Adipose tissue (tissue), 3 donors: ENCODE data around the gene GRB7. TPM values are rescaled to one million over a fixed set of nuclear protein-coding genes. Genes with fewer than 3 reads are reported as not detected.
A peak's percentile ranks its signal among the peaks of the same experiment; 100 is the strongest.
"Not testable (repeated sequence)": the region's sequence is repeated elsewhere in the genome, so short reads cannot be mapped to it uniquely, and the experiment has no call there.

Experiments
- H3K27ac ChIP-seq: one replicate; pipeline ENCODE4 v1.5.1; 2013; ENCODE audit warnings: low read depth, low read length
- WGBS, 3 donors: extraction: QIAGEN DNeasy Blood & Tissue Kit; methylation state at CpG; one replicate each; pipeline ENCODE4 v1.1.7; 2013; 5-methylcytosine and 5-hydroxymethylcytosine counted together
- polyA plus RNA-seq, 3 donors: library from polyadenylated mRNA; stranded (reverse); fragments of 200-250 nt; gene quantifications; one replicate each; pipeline ENCODE4 v1.2.3, GENCODE V29; 2013
- donor health status: healthy with polysubstance abuse.
- donor health status: Bipolar disorder and iron deficiency.
- donor health status: healthy.

The GRB7 gene
- polyA plus RNA-seq, 3 donors = 0.34 to 29.6 (median 2.8) TPM

DNA sequence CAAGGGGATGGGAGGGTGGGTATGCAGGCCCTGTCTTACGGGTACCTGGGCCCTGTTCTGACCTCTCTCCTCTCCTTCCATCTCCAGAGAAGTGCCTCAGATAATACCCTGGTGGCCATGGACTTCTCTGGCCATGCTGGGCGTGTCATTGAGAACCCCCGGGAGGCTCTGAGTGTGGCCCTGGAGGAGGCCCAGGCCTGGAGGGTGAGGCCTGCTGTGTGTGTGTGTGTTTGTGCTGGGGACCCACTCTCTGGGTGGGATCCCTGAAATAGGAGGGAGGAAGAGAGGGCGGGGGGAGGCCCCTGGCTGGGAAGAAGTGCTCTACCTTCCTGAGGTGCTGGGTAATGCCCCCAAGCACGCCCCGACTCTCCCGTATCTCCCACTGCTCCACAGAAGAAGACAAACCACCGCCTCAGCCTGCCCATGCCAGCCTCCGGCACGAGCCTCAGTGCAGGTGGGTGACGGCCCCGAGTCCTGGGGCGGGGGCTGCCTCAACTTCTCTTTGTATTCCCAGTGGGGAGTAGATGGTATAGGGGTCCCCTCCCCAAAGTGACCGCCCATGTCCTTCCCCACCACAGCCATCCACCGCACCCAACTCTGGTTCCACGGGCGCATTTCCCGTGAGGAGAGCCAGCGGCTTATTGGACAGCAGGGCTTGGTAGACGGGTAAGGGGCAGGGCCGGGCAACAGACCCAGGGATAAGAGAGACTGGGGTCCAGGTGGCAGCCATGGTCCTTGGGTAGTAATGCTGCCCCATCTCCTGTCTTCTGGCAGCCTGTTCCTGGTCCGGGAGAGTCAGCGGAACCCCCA, 7.8 kb downstream of the GRB7 start:
- 95 to 96% (median 95%) methylated on average over 23 of the region's 23 CpGs for WGBS, 3 donors
- H3K27ac ChIP-seq = no peak overlapping the region

DNA sequence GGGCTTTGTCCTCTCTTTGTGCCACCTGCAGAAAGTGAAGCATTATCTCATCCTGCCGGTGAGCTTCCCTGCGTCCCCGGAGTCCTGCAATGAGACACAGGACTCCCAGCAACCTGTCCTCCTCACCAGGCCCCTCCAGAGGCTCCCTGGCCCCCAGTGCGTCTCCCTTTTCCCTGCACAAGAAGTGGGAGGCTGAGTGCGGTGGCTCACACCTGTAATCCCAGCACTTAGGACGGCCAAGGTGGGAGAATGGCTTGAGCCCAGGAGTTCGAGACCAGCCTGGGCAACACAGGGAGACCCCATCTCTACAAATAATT, 8.4 kb downstream of the GRB7 start:
- 86 to 97% (median 94%) methylated on average over 7 of the region's 7 CpGs for whole genome bisulfite sequencing, 3 donors
- H3K27ac ChIP-seq = no peak overlapping the region

DNA sequence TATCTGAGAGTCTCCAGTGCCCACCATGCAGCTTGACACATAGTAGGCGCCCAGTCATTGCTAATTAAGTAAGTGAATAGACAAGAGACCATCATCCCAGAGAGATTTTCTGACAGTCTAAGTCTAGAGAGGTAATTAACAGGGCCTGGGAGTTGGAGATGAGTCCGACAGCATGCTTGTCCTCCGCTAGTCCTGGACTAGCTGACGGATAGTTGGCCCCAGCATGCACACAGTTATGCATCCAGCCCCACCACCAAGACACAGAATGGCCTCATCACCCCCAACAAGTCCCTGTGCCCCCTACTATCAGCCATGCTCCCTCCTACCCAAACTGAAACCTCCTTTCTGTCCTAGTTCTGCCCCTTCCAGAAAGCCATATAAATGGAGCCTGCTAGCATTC, 10.0 kb downstream of the GRB7 start:
- 91 to 99% (median 92%) methylated on average over 4 of the region's 4 CpGs for WGBS, 3 donors
- no peak overlapping the region for H3K27ac ChIP-seq

DNA sequence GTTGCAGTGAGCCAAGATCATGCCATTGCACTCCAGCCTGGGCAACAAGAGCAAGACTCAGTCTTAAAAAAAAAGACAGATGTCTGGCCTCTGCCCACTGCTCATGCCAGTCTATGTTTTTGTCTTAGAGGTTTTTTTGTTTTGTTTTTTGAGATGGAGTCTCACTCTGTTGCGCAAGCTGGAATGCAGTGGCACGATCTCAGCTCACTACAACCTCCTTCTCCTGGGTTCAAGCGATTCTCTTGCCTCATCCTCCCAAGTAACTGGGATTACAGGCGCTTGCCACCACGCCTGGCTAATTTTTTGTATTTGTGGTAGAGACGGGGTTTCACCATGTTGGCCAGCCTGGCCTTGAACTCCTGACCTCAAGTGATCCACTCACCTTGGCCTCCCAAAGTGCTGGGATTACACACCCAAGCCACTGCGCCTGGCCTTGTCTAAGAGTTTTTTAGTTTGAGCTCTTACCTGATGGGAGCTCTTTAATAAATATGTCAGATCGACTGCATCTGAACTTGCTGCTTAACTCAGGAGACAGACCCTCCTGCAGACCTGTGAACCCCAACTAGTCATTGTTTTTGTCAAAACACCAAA, 10.8 kb downstream of the GRB7 start:
- not testable (repeated sequence) for H3K27ac ChIP-seq
- 89 to 93% (median 92%) methylated on average over 8 of the region's 8 CpGs for WGBS, 3 donors

DNA sequence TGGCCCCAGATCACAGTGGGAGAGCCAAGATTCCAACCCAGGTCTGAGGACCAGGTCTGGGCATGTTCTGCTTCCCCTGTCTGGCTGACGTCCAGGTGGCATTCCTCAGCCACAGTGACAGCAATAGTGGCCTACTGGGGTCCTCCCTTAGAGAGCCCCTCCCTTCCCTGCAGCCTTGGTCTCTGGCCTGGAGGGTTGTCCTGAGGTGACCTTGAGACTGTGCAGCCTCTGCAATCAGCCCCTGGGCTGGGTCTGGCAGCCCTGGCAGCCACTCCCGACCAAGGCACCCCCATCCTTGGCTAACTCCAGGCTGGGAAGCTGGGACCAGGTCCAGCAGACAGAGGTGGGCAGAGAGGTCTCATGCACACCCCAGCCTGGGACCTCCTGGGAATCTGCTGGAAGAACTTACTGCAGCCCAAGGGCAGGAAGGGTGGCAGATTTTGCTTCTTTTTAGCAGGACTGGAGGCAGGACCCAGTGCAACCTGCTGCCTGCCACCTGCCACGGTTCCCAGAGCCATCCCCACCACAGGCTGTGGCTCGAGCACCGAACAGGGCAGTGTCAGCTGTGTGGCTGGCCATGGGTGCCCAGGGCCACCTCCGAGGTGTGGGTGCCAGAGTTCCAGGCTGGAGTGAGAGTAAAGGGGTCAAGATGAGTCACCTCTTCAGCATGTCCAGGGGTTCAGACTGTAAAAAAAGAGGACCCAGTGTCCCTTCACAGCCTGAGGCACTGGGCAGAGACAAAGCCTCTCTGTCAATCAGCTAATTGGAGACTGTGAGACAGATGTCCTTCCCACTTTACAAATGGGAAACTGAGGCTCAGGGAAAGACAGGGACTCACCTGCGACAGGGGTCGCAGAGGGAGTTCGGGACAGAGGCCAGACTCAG, 12.6 kb downstream of the GRB7 start:
- 22 to 75% (median 72%) methylated on average over 9 of the region's 9 CpGs for WGBS, 3 donors
- no peak overlapping the region for H3K27ac ChIP-seq

DNA sequence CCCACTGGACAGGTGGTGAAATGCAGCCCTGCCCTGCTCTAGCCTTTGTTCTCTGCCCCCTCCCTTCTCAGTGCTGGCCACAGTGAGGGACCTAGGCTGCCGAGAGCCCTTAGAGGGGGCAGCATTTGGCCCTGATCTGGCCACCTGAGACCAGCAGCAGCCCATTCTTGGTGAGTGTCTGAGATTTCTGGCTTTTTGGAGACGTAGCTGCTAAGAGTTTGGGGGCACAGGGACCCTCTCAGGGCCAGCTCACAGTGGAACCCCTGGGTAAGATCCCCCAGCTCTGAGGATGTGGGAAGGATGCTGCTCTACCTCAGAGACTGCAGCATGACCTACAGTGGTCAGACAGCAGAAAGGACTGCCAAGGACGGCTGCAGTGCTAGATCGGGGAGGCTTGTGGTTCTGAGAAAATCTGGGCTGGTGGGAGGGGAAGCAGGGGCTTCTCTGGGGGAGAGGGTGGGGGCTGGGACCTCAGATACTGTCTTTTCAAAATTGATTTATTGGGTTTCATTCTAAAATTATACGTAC, 13.3 kb downstream of the GRB7 start:
- no peak overlapping the region for H3K27ac ChIP-seq
- 60 to 69% (median 61%) methylated on average over 5 of the region's 5 CpGs for WGBS, 3 donors

DNA sequence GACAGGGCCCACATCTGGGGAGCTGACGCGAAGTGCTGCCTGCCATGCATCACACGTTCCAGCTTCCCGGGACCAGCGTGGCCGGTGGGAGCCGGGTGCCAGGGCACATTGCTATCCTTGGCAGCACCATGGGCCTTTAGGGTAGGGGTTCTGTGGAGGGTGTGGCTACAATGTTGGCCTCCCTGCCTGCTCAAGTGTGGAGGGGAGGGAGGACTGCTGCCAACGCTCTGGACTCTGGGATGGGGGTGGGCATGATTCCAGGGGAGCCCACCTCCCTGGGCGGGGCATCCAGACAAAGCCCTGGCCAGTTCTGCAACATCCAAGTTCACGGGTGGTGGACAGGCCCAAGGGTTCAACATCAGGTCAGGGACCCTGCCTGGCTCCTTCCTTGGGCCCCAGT, 13.9 kb downstream of the GRB7 start:
- WGBS, 3 donors = 49 to 57% (median 52%) methylated on average over 10 of the region's 10 CpGs
- no peak overlapping the region for H3K27ac ChIP-seq

DNA sequence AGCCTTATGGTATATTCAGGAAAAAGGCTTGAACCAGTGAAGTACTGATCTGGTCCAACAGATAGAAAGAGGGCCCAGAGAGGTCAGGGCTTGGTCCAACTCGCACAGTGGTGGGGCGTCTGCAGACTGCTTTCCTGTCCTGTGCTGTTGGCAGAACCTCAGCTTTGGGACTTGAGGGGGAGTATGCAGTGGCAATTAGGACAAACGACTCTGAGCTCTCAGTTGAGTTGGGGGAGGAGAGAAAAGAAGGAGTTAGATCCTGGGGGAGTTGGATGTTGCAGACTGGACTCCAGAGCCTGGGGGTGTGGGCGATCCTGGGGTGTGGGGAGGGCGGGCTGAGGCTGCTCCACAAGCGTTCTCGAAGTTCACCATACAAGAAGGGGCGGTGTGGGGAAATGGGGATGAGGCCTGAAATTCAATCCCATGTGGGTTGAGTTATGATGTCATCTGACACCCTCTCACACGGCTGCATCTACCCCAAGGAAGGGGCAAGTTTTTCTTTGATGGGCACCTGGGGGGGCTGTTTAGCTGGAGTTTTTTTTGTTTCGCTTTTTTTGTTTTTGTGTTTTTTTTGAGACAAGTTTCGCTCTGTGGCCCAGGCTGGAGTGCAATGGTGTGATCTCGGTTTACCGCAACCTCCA, 14.6 kb downstream of the GRB7 start:
- 75 to 84% (median 79%) methylated on average over 13 of the region's 13 CpGs for whole genome bisulfite sequencing, 3 donors

DNA sequence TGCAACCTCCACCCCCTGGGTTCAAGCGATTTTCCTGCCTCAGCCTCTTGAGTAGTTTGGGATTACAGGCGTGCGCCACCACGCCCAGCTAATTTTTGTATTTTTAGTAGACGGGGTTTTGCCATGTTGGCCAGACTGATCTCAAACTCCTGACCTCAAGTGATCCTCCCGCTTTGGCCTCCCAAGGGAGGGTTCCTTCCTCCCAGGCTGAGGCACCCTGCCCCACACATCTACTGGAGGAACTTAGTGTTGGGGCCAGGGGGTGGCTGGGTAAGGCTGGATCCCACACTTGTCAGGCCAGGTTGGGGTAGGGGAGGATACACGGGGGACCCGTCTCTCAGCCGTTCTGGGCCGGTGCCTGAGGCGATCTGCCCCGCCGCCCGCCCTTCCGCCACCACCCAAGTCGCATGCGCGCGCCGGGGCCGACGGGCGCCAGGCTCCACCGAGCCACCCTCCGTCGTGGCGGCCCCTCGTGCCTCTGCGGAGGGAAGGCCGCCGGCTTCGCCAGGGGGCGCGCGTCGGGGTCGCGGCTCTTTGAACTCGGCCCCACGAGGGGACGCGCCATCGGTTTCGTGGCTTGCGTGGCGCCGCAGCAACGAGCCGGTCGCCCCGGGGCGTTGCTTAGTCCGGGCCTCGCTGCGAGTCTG, 15.9 kb downstream of the GRB7 start:
- H3K27ac ChIP-seq = peak overlapping the region; percentile 48
- WGBS, 3 donors = 3 to 9% (median 4%) methylated on average over 54 to 55 of the region's 55 CpGs

More for the DNA sequence above, 14.6 kb downstream of the GRB7 start:
- no peak overlapping the region for H3K27ac ChIP-seq

DNA sequence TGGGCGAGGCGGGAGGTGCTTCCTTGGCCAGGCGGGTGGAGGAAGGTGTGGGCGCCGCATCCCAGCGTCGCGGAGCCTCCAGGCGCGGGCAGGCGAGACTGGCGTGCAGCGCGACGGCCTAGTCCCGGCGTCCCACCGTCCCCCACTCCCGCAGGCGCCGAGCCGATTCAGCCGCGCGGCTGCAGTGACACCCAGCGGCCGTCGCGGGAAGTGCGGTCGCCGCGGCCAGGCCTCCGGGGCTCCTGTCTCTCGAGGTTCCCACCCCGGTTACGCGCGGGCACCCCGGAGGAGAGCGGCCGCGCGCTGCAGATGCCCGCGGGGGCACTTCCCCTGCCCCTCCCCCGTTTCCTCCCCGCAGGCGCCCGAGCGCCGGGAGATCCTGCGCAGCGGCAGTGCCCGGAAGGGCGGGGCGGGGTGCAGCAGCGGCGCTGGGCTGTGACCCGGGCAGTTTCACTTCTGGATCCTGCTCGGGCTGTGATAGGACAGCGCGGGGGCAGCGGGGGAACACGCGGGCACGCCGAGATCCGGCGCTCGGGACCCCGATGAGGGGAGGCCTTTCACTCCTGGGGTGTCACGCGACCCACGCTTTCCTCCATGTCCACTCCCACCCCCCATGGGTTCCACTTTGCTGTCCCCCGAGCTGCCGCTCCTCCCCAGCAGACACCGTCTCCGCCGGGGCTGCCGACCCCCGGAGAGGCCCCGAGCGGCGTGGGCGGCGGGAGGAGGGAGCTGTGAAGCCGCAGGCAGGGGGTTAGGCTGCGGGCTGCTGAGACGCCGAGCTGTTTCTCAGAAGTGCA, 16.6 kb downstream of the GRB7 start:
- 0% methylated on average over 44 to 91 of the region's 91 CpGs for WGBS, 3 donors
- peak overlapping the region; percentile 48 for H3K27ac ChIP-seq

DNA sequence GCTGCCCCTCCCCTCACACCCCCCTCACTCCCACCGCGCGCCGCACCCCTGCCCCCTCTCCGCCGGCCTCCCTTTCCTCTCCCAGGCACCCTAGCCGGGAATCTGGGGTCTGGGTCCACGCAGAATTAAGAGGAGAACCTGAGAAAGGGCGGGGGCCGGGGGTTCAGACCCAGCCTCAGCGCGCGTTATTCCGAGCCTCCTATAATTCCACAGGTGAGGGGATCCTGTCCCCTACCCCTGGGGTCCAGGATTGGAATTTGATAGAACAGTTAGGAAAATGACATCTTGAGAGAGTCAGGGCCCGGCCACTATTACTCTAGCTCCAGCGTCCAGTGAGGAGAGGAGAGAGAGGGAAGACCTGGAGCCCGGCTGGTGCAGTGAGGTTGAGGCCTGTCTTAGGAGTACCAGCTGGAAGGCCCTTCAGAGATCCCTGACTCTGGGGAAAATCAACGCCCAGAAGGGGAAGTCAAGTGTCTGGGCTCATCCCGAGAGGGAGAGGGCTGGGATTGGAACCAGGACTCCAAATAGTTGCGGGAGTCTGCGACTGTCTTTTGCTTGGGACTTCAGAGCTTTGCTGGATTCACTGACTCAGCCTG, 17.3 kb downstream of the GRB7 start:
- WGBS, 3 donors = 34 to 41% (median 39%) methylated on average over 18 to 20 of the region's 21 CpGs
- peak overlapping the region; percentile 48 for H3K27ac ChIP-seq

DNA sequence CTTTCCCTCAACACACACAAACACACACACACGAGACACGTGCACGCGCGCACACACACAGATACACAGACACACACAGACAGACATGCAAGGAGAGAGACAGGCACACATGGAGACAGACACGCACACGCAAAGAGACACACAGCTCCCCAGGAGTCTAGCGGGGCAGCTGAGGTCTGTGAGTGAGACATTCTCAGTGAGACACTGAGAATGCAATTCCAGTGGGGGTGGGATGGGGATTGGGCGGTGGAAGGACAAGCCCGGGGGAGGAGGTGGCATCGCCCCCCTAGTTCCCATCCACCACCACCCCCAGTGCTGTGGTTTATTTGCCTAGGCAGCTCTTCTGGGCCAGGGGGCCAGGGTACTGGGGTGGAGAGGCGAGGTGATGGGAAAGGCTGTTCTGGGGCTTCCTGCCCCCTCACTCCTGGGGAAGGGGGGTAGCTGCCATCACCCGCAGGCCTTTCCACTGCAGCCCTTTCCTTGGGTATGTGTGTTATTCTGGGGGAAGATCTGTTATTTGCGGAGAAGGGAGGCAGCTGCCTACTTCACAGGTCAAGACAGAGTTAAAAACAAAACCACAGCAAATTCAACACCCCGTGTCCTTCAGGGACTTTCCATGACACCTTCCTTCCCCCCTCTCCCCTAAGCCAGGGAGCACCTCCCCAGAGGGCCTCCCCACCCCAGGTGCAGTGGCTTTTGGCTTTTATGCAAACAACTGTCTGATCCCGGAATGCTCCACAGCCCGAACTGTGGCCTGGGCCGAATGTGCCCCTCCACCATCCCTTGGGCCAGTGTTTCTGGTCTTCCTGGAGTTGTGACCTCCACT, 18.0 kb downstream of the GRB7 start:
- 58 to 63% (median 61%) methylated on average over 18 of the region's 18 CpGs for WGBS, 3 donors
- H3K27ac ChIP-seq = no peak overlapping the region

DNA sequence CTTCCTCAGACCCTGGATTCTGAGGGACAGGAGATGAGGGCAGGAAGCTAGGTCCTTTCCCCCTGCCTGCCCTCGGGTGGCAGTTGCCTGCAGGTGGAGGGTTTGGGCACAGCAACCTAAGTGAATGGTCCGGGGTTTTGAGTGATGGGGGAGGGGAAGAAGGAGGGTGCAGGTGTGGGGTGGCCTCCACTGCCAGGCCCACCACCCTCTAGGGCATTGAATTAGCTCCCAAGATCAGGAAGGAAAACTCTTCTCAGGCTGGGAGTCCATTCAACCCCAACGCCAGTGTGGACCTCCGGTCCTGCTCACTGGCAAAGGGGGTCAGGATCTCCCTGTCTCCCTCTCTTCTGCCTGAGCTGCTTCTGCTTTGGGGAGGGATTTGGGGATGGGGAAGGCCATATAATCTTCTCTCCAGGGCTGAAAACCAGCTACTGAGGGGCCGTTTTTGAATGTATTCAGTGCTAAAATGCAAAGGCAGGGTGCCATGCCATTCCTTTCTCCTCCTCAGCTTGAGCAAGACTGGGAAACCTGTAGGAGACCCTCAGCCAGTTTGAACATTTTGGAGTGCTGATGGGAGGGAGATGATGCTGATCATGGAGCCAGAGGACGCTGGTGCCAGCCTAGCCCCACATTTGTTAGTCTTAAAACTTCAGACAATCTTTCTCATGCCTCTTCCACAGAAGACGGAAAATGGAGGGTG, 18.8 kb downstream of the GRB7 start:
- 51 to 68% (median 60%) methylated on average over 7 of the region's 7 CpGs for WGBS, 3 donors
- H3K27ac ChIP-seq = no peak overlapping the region

DNA sequence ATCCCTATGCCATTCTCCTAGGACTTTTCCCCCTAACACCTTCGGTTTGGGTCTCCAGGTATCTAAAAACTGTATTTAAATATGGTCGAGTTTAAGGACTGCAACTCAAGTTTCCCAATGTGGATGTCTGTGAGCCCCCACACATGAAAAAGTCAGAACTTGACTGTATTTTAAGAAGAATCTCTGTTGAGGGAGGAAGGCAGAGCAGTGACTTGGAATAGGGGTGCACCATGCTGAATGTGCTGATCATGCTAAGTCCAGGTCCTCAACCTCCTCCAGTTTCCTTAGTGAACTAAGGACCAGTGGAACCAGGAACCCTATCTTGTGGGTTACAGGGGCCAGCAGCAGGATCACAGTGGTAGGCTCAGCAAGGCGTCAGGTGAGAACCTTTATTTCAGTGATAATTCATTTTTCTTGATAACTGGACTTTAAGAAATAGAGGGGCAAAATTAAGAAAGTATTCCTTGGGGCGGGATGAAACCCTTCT, 19.5 kb downstream of the GRB7 start:
- WGBS, 3 donors = 78 to 87% (median 87%) methylated on average over 4 of the region's 4 CpGs
- H3K27ac ChIP-seq = no peak overlapping the region
